Embryonic facial prominence (tissue), 1 donor: ENCODE measurements around the gene B3GALNT1.
"Not testable (repeated sequence)": the region's sequence is repeated elsewhere in the genome, so short reads cannot be mapped to it uniquely, and the experiment has no call there.

Experiments used
- DNase-seq: peaks from one replicate; pipeline ENCODE4 v3.0.0-alpha.2; 2016; ENCODE audit errors: extremely low spot score

Gene B3GALNT1

GRCh38 chr3:161073181-161073580 lies 32.0 kb downstream of the B3GALNT1 start:
- no peak for DNase-seq

- no peak for DNase-seq
These were observed 32.4 kb downstream of the B3GALNT1 start for GRCh38 chr3:161072751-161073150.

GRCh38 chr3:161072211-161072621 lies 32.9 kb downstream of the B3GALNT1 start:
- no peak for DNase-seq

- no peak for DNase-seq
These were observed 34.0 kb downstream of the B3GALNT1 start for GRCh38 chr3:161070980-161071663.

- no peak for DNase-seq
These were observed 34.8 kb downstream of the B3GALNT1 start for GRCh38 chr3:161070252-161070930.

GRCh38 chr3:161069511-161070251 lies 35.5 kb downstream of the B3GALNT1 start:
- no peak for DNase-seq

- no peak for DNase-seq
These were observed 37.8 kb downstream of the B3GALNT1 start for GRCh38 chr3:161067335-161067734.

GRCh38 chr3:161066930-161067329 lies 38.2 kb downstream of the B3GALNT1 start:
- no peak for DNase-seq

- DNase-seq: no peak
These were observed 40.7 kb downstream of the B3GALNT1 start for GRCh38 chr3:161064413-161064812.

- no peak for DNase-seq
These were observed 50.1 kb downstream of the B3GALNT1 start for GRCh38 chr3:161054860-161055604.

GRCh38 chr3:161051856-161052255 lies 53.3 kb downstream of the B3GALNT1 start:
- no peak for DNase-seq

GRCh38 chr3:161050935-161051334 lies 54.2 kb downstream of the B3GALNT1 start:
- no peak for DNase-seq

GRCh38 chr3:161049683-161050248 lies 55.4 kb downstream of the B3GALNT1 start:
- DNase-seq: no peak

GRCh38 chr3:161043336-161044035 lies 61.7 kb downstream of the B3GALNT1 start:
- no peak for DNase-seq

- no peak for DNase-seq
These were observed 63.1 kb downstream of the B3GALNT1 start for GRCh38 chr3:161042023-161042501.

- DNase-seq: no peak
These were observed 66.4 kb downstream of the B3GALNT1 start for GRCh38 chr3:161038725-161039124.

- no peak for DNase-seq
These were observed 69.4 kb downstream of the B3GALNT1 start for GRCh38 chr3:161035711-161036110.

- DNase-seq: not testable (repeated sequence)
These were observed 70.1 kb downstream of the B3GALNT1 start for GRCh38 chr3:161034913-161035550.
